Colonic mucosa (tissue), 4 donors: ENCODE results near the gene HEG1. TPM values are rescaled to one million over a fixed set of nuclear protein-coding genes. Genes with fewer than 3 reads are reported as not detected.
A peak's percentile ranks its signal among the peaks of the same experiment; 100 is the strongest.

Source experiments
- DNase-seq: peaks from one replicate; pipeline ENCODE4 v3.0.0-alpha.2; 2020
- H3K27ac ChIP-seq: fragments of 200-600 bp; one replicate; pipeline ENCODE4 v1.8.0; 2021
- H3K27me3 ChIP-seq: fragments of 200-600 bp; one replicate; pipeline ENCODE4 v1.8.0; 2021
- H3K36me3 ChIP-seq: fragments of 200-600 bp; one replicate; pipeline ENCODE4 v1.8.0; 2021
- H3K4me1 ChIP-seq: fragments of 200-600 bp; one replicate; pipeline ENCODE4 v1.8.0; 2021; ENCODE audit warnings: mild to moderate bottlenecking
- H3K4me3 ChIP-seq: fragments of 200-600 bp; one replicate; pipeline ENCODE4 v1.8.0; 2021
- H3K9ac ChIP-seq, 2 donors: one replicate each; pipeline ENCODE4 v1.7.0; 2013; ENCODE audit warnings: control low read depth in 2 of 2, low read depth in 2 of 2, low read length in 2 of 2
- H3K9me3 ChIP-seq: fragments of 200-600 bp; one replicate; pipeline ENCODE4 v1.8.0; 2021
- CTCF ChIP-seq: fragments of 200-600 bp; IDR thresholded peaks from one replicate; pipeline ENCODE4 v1.8.0; 2022; ENCODE audit warnings: antibody characterized with exemption, mild to moderate bottlenecking
- intact Hi-C: fragments of 100-400 bp; cut with DNase I; formaldehyde crosslinking; loops from one replicate; pipeline ENCODE4 v1.14.1; 2022
- total RNA-seq, 2 donors: library from RNA; stranded (reverse); fragmentation: NEBNext Ultra II Directional in 1 of 2; extraction: Animal tissue kit (Norgen Biotek cat#: 25700) in 1 of 2; gene quantifications; one replicate each; pipeline ENCODE4 v1.2.1, GENCODE V29; 2021
- donor health status: healthy.
- donor health status: DM: no; HTN: no; CAD: no.
- donor health status: DM: no; HTN: no; CAD: no.

Gene HEG1
- total RNA-seq, 2 donors from 2014 or later, result 5.1 to 10.7 TPM

- H3K4me1 ChIP-seq, result peaks cover 2% of the 10 kb centered on the region
- no peak for TF ChIP-seq CTCF
- DNase-seq, result no peak
- no peak overlapping the region for H3K9ac ChIP-seq
- H3K36me3 ChIP-seq, result no peaks in the 10 kb centered on the region
- intact Hi-C loops, result loop anchor here (5.0 kb wide), 1 partner anchor 38 kb away; no protein-coding TSS in a partner anchor
- H3K27me3 ChIP-seq, result no peaks in the 10 kb centered on the region
- no peaks in the 10 kb centered on the region for H3K9me3 ChIP-seq
- H3K4me3 ChIP-seq, result no peak overlapping the region
- H3K27ac ChIP-seq, result no peak overlapping the region
These were observed 51.8 kb downstream of the HEG1 start for GRCh38 chr3:125003859-125004595.

- DNase-seq, result peak; percentile 42
- Histone ChIP-seq H3K9ac (no peak overlapping the region), H3K36me3 (no peaks in the 10 kb centered on the region), H3K27ac (no peak overlapping the region), H3K9me3 (no peaks in the 10 kb centered on the region), H3K27me3 (no peaks in the 10 kb centered on the region), H3K4me1 (peaks cover 2% of the 10 kb centered on the region), H3K4me3 (no peak overlapping the region)
- TF ChIP-seq CTCF, result no peak
- intact Hi-C loops, result loop anchor here (5.0 kb wide), 1 partner anchor 39 kb away; no protein-coding TSS in a partner anchor
These were observed 52.4 kb downstream of the HEG1 start for GRCh38 chr3:125003369-125003853.

- H3K4me3 ChIP-seq, result no peak overlapping the region
- no peak for TF ChIP-seq CTCF
- no peak overlapping the region for H3K27ac ChIP-seq
- H3K9me3 ChIP-seq, result no peaks in the 10 kb centered on the region
- no peaks in the 10 kb centered on the region for H3K36me3 ChIP-seq
- H3K27me3 ChIP-seq, result no peaks in the 10 kb centered on the region
- intact Hi-C loops, result loop anchor here (5.0 kb wide), 1 partner anchor 40 kb away; no protein-coding TSS in a partner anchor
- H3K4me1 ChIP-seq, result peaks cover 2% of the 10 kb centered on the region
- no peak for DNase-seq
- H3K9ac ChIP-seq, result peak overlapping the region in 1 of 2 donors; percentile 13
These were observed 53.1 kb downstream of the HEG1 start for GRCh38 chr3:125002414-125003368.

- Histone ChIP-seq H3K9me3 (no peaks in the 10 kb centered on the region), H3K4me3 (no peak overlapping the region), H3K27me3 (no peaks in the 10 kb centered on the region), H3K36me3 (no peaks in the 10 kb centered on the region), H3K4me1 (peaks cover 2% of the 10 kb centered on the region), H3K27ac (no peak overlapping the region), H3K9ac (peak overlapping the region in 1 of 2 donors; percentile 13)
- no peak for DNase-seq
- intact Hi-C loops, result loop anchor here (5.0 kb wide), 1 partner anchor 41 kb away; no protein-coding TSS in a partner anchor
- TF ChIP-seq CTCF, result no peak
These were observed 54.0 kb downstream of the HEG1 start for GRCh38 chr3:125001557-125002413.
